ENCODE results near the gene BORCS6.
"Not testable (repeated sequence)": the region's sequence is repeated elsewhere in the genome, so short reads cannot be mapped to it uniquely, and the experiment has no call there.

The BORCS6 gene

DNA sequence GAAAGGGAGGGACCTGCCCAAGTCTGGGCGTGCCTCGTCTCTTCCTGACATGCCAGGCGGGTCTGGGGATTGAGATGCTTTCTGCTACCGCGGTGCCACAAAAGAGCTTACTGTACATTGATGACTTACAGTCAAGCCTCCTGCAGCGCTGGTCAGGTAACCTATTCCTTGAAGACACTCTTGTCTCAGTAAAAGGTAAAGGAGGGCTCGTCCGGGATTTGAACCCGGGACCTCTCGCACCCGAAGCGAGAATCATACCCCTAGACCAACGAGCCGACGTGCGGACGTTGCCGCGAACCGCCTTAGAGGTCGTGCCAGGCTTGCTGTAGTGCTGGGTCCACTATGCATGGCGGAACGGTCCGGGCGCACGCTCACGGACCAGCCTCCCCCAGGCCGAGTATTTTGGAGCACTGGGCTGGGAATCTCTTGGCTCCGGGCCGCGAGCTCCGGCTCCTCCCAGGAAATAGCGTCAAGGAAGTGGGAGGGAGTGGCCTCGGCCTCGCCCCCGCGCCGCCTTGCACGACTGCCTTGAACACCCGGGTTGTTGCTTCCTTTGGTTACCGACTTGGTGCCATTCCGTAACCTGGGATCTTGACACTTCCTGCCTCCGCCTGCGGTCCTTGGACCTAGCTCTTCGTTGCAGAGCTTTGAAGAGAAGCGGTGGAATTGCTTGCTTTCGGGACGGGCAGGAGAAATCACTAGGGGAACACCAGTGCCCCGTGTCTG lies 32.8 kb upstream of the BORCS6 start:
- TF ChIP-seq CTCF (IDR thresholded peaks at IDR 0.05; ENCODE audit: borderline replicate concordance, control extremely low read depth, extremely low read depth, insufficient read depth, missing control alignments), result no peak
- DNase-seq (ENCODE audit: low spot score), result peak; percentile 81
- in situ Hi-C loops (cut with MboI; ENCODE audit: low sequenced_read_pairs, unreplicated experiment), result no loop called here

DNA sequence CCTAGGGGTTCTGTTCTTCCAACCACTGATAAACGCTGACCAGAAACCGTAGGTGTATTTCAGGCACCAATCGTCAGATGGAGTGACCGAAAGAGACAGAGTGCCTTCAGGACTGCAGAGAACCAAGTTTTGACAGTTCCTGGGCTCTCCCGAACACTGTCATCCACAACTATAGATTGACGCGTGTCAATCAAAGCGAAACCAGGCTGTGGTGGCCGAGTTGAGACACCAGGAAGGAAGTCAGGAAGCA lies 32.3 kb upstream of the BORCS6 start:
- no peak for TF ChIP-seq CTCF (IDR thresholded peaks at IDR 0.05; ENCODE audit: borderline replicate concordance, control extremely low read depth, extremely low read depth, insufficient read depth, missing control alignments)
- no peak for DNase-seq (ENCODE audit: low spot score)
- in situ Hi-C loops (cut with MboI; ENCODE audit: low sequenced_read_pairs, unreplicated experiment), result no loop called here

DNA sequence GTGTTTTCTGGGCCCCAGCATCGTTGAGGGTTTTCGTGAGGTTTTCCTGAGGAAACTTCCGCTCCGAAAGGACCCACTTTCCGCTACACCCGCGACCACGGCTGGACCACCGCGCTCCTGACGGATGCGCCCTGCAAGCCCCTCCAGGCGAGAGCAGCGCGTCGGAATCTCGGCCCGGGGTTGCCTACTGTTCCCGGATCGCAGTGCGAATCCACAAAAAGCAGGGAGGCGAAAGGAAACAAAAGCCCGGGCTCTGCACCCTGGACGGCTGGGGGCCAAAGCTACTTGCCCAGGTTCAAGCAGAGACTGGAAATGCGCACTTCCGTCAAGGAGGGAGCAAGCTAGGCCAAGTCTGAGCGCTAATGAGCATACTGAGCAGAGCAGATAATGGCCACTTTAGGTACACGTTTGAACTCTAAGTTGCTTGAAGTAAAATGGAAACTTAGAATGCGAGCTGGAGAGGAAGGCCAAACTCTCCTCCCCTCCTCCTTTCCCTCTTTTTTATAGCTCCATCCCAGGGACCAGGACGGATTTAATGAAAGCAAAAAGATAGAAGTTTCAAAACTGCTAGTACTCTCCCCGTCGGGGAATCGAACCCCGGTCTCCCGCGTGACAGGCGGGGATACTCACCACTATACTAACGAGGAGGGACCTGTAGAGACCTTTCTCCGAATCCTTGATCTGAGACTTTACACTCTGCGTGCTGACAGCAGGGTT lies 31.8 kb upstream of the BORCS6 start:
- peak; percentile 74 for DNase-seq (ENCODE audit: low spot score)
- TF ChIP-seq CTCF (IDR thresholded peaks at IDR 0.05; ENCODE audit: borderline replicate concordance, control extremely low read depth, extremely low read depth, insufficient read depth, missing control alignments), result no peak
- in situ Hi-C loops (cut with MboI; ENCODE audit: low sequenced_read_pairs, unreplicated experiment), result no loop called here

DNA sequence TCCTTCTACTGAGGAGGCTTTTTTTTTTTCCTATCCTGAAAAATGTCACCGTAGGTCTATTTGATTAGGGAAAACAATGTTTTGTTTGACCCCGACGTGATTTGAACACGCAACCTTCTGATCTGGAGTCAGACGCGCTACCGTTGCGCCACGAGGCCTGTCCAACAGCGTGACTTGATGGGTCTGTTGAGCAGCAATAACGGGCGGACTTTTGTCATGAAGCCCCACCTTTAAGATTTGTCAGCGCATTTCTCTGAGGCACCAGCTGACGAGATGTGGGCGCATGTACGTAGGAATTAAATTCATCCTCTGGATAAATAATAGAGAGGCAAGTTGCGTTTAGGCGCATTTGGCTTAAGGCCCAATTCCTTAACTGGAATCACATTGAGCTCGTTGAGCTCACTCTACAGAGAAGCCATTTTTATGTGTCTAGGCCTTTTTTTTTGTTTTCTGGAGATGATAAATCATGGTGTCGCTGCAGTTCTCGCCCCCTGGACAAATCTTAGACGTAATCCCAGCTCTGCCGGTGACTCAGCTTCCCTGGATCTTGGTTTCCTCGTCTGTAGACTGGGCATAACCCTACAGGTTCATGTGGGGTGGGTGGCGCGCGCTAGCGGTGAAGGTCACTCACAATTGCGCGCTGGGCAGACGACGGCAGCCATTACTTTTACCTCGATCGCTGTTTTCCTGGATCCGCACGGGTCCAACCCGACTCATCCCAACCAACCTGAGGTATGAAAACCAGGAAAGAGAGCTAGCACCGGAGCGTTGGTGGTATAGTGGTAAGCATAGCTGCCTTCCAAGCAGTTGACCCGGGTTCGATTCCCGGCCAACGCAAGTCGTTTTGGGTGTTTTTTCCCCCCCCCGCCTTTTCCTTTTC lies 31.0 kb upstream of the BORCS6 start:
- no peak for TF ChIP-seq CTCF (IDR thresholded peaks at IDR 0.05; ENCODE audit: borderline replicate concordance, control extremely low read depth, extremely low read depth, insufficient read depth, missing control alignments)
- DNase-seq (ENCODE audit: low spot score), result peak; percentile 77
- in situ Hi-C loops (cut with MboI; ENCODE audit: low sequenced_read_pairs, unreplicated experiment), result no loop called here

DNA sequence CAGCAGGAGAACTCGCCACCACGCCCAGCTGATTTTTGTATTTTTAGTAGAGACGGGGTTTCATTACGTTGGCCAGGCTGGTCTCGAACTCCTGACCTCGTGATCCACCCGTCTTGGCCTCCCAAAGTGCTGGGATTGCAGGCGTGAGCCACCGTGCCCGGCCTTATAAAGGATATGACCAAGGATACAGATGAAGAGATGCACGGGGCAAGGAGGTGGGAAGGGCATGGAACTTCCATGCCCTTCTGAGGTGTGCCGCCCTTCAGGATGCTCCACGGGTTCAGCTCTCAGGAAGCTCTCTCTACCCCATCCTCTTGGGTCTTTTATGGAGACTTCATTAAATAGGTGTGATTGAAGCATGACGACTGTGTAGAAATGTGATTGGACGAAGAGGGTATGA lies 24.0 kb upstream of the BORCS6 start:
- DNase-seq (ENCODE audit: low spot score); in situ Hi-C loops (cut with MboI; ENCODE audit: low sequenced_read_pairs, unreplicated experiment): not testable (repeated sequence)

DNA sequence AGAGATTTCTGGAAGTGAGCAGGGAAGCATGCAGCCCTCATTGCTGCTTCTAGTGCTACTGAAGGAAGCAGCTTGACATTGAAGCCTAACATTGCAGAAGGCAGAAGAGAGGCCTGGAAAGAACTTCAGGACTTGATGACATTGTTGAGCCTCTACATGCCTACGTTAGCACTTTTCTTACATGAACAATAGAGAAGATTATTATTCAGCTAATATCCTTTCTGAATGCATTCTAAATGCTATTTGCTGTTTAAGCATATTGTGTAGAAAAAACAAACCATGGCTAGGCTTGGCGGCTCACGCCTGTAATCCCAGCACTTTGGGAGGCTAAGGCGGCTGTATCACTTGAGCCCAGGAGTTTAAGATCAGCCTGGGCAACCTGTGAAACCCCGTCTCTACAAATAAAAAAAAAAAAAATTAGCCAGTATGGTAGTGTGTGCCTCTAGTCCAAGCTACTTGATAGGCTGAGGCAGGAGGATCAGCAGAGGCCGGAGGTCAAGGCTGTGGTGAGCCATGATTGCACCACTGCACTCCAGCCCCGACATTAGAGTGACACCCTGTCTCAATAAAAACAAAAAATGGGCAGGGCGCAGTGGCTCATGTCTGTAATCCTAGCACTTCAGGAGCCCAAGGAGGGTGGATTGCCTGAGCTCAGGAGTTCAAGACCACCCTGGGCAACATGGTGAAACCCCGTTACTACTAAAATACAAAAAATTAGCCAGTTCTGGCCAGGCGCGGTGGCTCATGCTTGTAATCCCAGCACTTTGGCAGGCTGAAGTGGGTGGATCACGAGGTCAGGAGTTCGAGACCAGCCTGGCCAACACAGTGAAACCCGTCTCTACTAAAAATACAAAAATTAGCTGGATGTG lies 22.6 kb upstream of the BORCS6 start:
- in situ Hi-C loops (cut with MboI; ENCODE audit: low sequenced_read_pairs, unreplicated experiment), result no loop called here
- no peak for TF ChIP-seq CTCF (IDR thresholded peaks at IDR 0.05; ENCODE audit: borderline replicate concordance, control extremely low read depth, extremely low read depth, insufficient read depth, missing control alignments)
- DNase-seq (ENCODE audit: low spot score), result no peak

Data from GM13976 (cell line).